Loucy (cell line): ENCODE measurements around the gene AMFR.

ENCODE experiments used
- H2AFZ ChIP-seq: fragments of 200-600 bp; sonication (generic); 2 replicates; pipeline ENCODE4 v1.6.0; 2016; ENCODE audit warnings: antibody characterized with exemption, mild to moderate bottlenecking, low read length, moderate library complexity
- H3F3A ChIP-seq: fragments of 200-600 bp; 2 replicates; pipeline ENCODE4 v1.6.0; 2016; ENCODE audit warnings: antibody characterized with exemption, low read depth, mild to moderate bottlenecking
- H3K27me3 ChIP-seq: fragments of 200-600 bp; sonication (generic); 2 replicates; pipeline ENCODE4 v1.6.1; 2014; ENCODE audit warnings: low read length, mild to moderate bottlenecking; ENCODE audit not compliant: insufficient read depth, poor library complexity, severe bottlenecking
- H3K36me3 ChIP-seq: fragments of 200-600 bp; sonication (generic); 2 replicates; pipeline ENCODE4 v1.6.1; 2016; ENCODE audit warnings: low read length; ENCODE audit not compliant: insufficient read depth
- H3K4me1 ChIP-seq: fragments of 200-600 bp; sonication (generic); 2 replicates; pipeline ENCODE4 v1.5.1; 2014; ENCODE audit warnings: low read length, mild to moderate bottlenecking; ENCODE audit not compliant: insufficient read depth, poor library complexity, severe bottlenecking
- H3K4me2 ChIP-seq: fragments of 200-600 bp; sonication (generic); 2 replicates; pipeline ENCODE4 v1.6.0; 2014; ENCODE audit warnings: antibody characterized with exemption, low read length, low read depth, mild to moderate bottlenecking; ENCODE audit not compliant: poor library complexity, severe bottlenecking
- H3K4me3 ChIP-seq: fragments of 200-600 bp; sonication (generic); 2 replicates; pipeline ENCODE4 v1.5.1; 2014; ENCODE audit warnings: low read length, mild to moderate bottlenecking, mixed read lengths; ENCODE audit not compliant: poor library complexity, severe bottlenecking
- H3K79me2 ChIP-seq: fragments of 200-600 bp; sonication (generic); 2 replicates; pipeline ENCODE4 v1.6.1; 2014; ENCODE audit warnings: low read length; ENCODE audit not compliant: insufficient read depth
- H3K9ac ChIP-seq: fragments of 200-600 bp; sonication (generic); 2 replicates; pipeline ENCODE4 v1.6.0; 2014; ENCODE audit warnings: mild to moderate bottlenecking, low read depth, low read length, moderate library complexity; ENCODE audit not compliant: poor library complexity, severe bottlenecking
- H3K9me2 ChIP-seq: fragments of 200-600 bp; sonication (generic); replicated peaks from 2 replicates; pipeline ENCODE4 v1.6.1; 2016; ENCODE audit warnings: low read depth, low read length, mixed read lengths
- H3K9me3 ChIP-seq: fragments of 200-600 bp; sonication (generic); 2 replicates; pipeline ENCODE4 v1.6.1; 2014; ENCODE audit warnings: mild to moderate bottlenecking, antibody characterized with exemption, low read length, low read depth; ENCODE audit not compliant: insufficient read depth
- H4K20me1 ChIP-seq: fragments of 200-600 bp; sonication (generic); 2 replicates; pipeline ENCODE4 v1.6.0; 2014; ENCODE audit warnings: antibody characterized with exemption, low read length, mild to moderate bottlenecking; ENCODE audit not compliant: insufficient read depth, poor library complexity, severe bottlenecking
- CTCF ChIP-seq: fragments of 200-600 bp; sonication (generic); conservative IDR thresholded peaks from 2 replicates; pipeline ENCODE4 v1.5.1; 2014; ENCODE audit warnings: mild to moderate bottlenecking, antibody characterized with exemption, low read length
- EZH2phosphoT487 ChIP-seq: fragments of 200-600 bp; IDR thresholded peaks from 2 replicates; pipeline ENCODE4 v1.6.1; 2018; ENCODE audit warnings: antibody characterized with exemption, mild to moderate bottlenecking, moderate library complexity, borderline replicate concordance

Gene AMFR

GRCh38 chr16:56426585-56426984 lies 1.2 kb upstream of the AMFR start:
- H3K79me2 ChIP-seq, result peaks cover 34% of the 10 kb centered on the region
- H3K4me1 ChIP-seq, result peaks cover 26% of the 10 kb centered on the region
- H3K27me3 ChIP-seq, result no peaks in the 10 kb centered on the region
- no peak overlapping the region for H3K4me3 ChIP-seq
- H3K9me2 ChIP-seq, result no peaks in the 10 kb centered on the region
- peaks cover 33% of the 10 kb centered on the region for H4K20me1 ChIP-seq
- H3K9ac ChIP-seq, result no peak overlapping the region
- TF ChIP-seq EZH2phosphoT487, result no peak
- TF ChIP-seq CTCF, result no peak
- no peaks in the 10 kb centered on the region for H3K9me3 ChIP-seq
- H3K4me2 ChIP-seq, result no peak overlapping the region
- peaks cover 7% of the 10 kb centered on the region; the same call in 1 of the 2 replicates for H3F3A ChIP-seq
- H2AFZ ChIP-seq, result no peak overlapping the region
- peaks cover 22% of the 10 kb centered on the region for H3K36me3 ChIP-seq

GRCh38 chr16:56424791-56425438 lies 430 bp downstream of the AMFR start:
- H3F3A ChIP-seq, result peaks cover 7% of the 10 kb centered on the region; the same call in 1 of the 2 replicates
- peak overlapping the region; percentile 86 for H3K4me2 ChIP-seq
- peaks cover 42% of the 10 kb centered on the region for H3K4me1 ChIP-seq
- peaks cover 40% of the 10 kb centered on the region for H4K20me1 ChIP-seq
- peaks cover 5% of the 10 kb centered on the region for H3K36me3 ChIP-seq
- H3K27me3 ChIP-seq, result no peaks in the 10 kb centered on the region
- H3K9me3 ChIP-seq, result no peaks in the 10 kb centered on the region
- H3K79me2 ChIP-seq, result peaks cover 51% of the 10 kb centered on the region
- peak overlapping the region; percentile 79 for H3K9ac ChIP-seq
- H2AFZ ChIP-seq, result peak overlapping the region; percentile 51; the same call in 1 of the 2 replicates
- no peak for TF ChIP-seq EZH2phosphoT487
- no peak for TF ChIP-seq CTCF
- H3K4me3 ChIP-seq, result peak overlapping the region; percentile 82
- no peaks in the 10 kb centered on the region for H3K9me2 ChIP-seq

GRCh38 chr16:56424404-56424764 lies 961 bp downstream of the AMFR start:
- H3K27me3 ChIP-seq, result no peaks in the 10 kb centered on the region
- peaks cover 7% of the 10 kb centered on the region; the same call in 1 of the 2 replicates for H3F3A ChIP-seq
- no peaks in the 10 kb centered on the region for H3K9me3 ChIP-seq
- peak overlapping the region; percentile 86 for H3K4me2 ChIP-seq
- peaks cover 42% of the 10 kb centered on the region for H3K4me1 ChIP-seq
- H2AFZ ChIP-seq, result peak overlapping the region; percentile 51; the same call in 1 of the 2 replicates
- H3K79me2 ChIP-seq, result peaks cover 54% of the 10 kb centered on the region
- TF ChIP-seq CTCF (no peak), EZH2phosphoT487 (no peak)
- H3K36me3 ChIP-seq, result no peaks in the 10 kb centered on the region; the same call in 1 of the 2 replicates
- H3K9ac ChIP-seq, result peak overlapping the region; percentile 79
- peak overlapping the region; percentile 82 for H3K4me3 ChIP-seq
- H3K9me2 ChIP-seq, result no peaks in the 10 kb centered on the region
- H4K20me1 ChIP-seq, result peaks cover 40% of the 10 kb centered on the region
